ENCODE measurements around the gene PPA2.

PPA2 gene

GRCh38 chr4:105433421-105433820, 40.4 kb downstream of the PPA2 start:
- Histone ChIP-seq H3K79me1 (replicated peaks; ENCODE audit: low read length, poor library complexity, severe bottlenecking) (peaks cover 3% of the 10 kb centered on the region), H3K36me3 (ENCODE audit: control insufficient read depth in 1 of 2, insufficient read depth in 2 of 2, low read depth in 1 of 2, low read length in 2 of 2) (peaks cover 0 to 78% of the 10 kb centered on the region in 2 experiments), H2BK5ac (ENCODE audit: low read depth, low read length, poor library complexity, severe bottlenecking) (no peak overlapping the region), H2BK15ac (ENCODE audit: low read depth, poor library complexity, severe bottlenecking) (no peak overlapping the region), H3K27me3 (ENCODE audit: control insufficient read depth in 1 of 2, insufficient read depth in 1 of 2, low read length in 2 of 2) (no peaks in the 10 kb centered on the region), H2AK5ac (ENCODE audit: low read length, severe bottlenecking) (no peak overlapping the region), H2BK120ac (ENCODE audit: low read depth, low read length) (no peak overlapping the region), H3K9ac (ENCODE audit: low read length) (no peak overlapping the region), H3K23ac (ENCODE audit: low read length in 2 of 2) (no peak overlapping the region), H4K8ac (ENCODE audit: low read length) (no peak overlapping the region), H3K4ac (ENCODE audit: low read depth in 1 of 2, low read length in 2 of 2) (no peak overlapping the region), H3K9me3 (ENCODE audit: control insufficient read depth, low read length) (peaks cover 20% of the 10 kb centered on the region), H3K4me1 (ENCODE audit: control insufficient read depth, insufficient read depth, low read depth, low read length) (no peaks in the 10 kb centered on the region), H3K14ac (ENCODE audit: low read length in 2 of 2) (no peak overlapping the region), H3K4me2 (ENCODE audit: low read length, poor library complexity, severe bottlenecking) (no peak overlapping the region), H4K91ac (ENCODE audit: low read length) (no peak overlapping the region), H3K18ac (ENCODE audit: low read depth in 1 of 2, low read length in 2 of 2) (no peak overlapping the region), H2BK12ac (ENCODE audit: low read length in 2 of 2) (no peak overlapping the region), H2AFZ (ENCODE audit: low read depth, low read length) (no peak overlapping the region), H3K4me3 (ENCODE audit: insufficient read depth in 1 of 2, low read depth in 1 of 2, low read length in 2 of 2) (no peak overlapping the region), H3K27ac (ENCODE audit: low read length, poor library complexity, severe bottlenecking) (no peak overlapping the region)
- WGBS, result 63% methylated on average over 2 of the region's 3 CpGs
- DNase-seq, result no peak

- Histone ChIP-seq H3K23ac (ENCODE audit: low read length in 2 of 2) (no peak overlapping the region), H2AFZ (ENCODE audit: low read depth, low read length) (no peak overlapping the region), H3K4me2 (ENCODE audit: low read length, poor library complexity, severe bottlenecking) (no peak overlapping the region)
Measured at GRCh38 chr4:105432438-105432837, 41.4 kb downstream of the PPA2 start.

GRCh38 chr4:105430811-105431210, 43.1 kb downstream of the PPA2 start:
- H3K4ac ChIP-seq (ENCODE audit: low read depth in 1 of 2, low read length in 2 of 2), result no peak overlapping the region
- no peak overlapping the region for H2BK5ac ChIP-seq (ENCODE audit: low read depth, low read length, poor library complexity, severe bottlenecking)
- DNase-seq, result no peak
- no peak overlapping the region for H3K27ac ChIP-seq (ENCODE audit: low read length, poor library complexity, severe bottlenecking)
- 100% methylated on average over 1 of the region's 1 CpG for WGBS
- H3K36me3 ChIP-seq (ENCODE audit: control insufficient read depth in 1 of 2, insufficient read depth in 2 of 2, low read depth in 1 of 2, low read length in 2 of 2), result peaks cover 9 to 67% of the 10 kb centered on the region in 2 experiments
- no peak overlapping the region for H3K4me2 ChIP-seq (ENCODE audit: low read length, poor library complexity, severe bottlenecking)
- peaks cover 10% of the 10 kb centered on the region for H3K79me1 ChIP-seq (replicated peaks; ENCODE audit: low read length, poor library complexity, severe bottlenecking)
- no peak overlapping the region for H2BK120ac ChIP-seq (ENCODE audit: low read depth, low read length)
- no peak overlapping the region for H3K18ac ChIP-seq (ENCODE audit: low read depth in 1 of 2, low read length in 2 of 2)
- H4K91ac ChIP-seq (ENCODE audit: low read length), result no peak overlapping the region
- no peaks in the 10 kb centered on the region for H3K27me3 ChIP-seq (ENCODE audit: control insufficient read depth in 1 of 2, insufficient read depth in 1 of 2, low read length in 2 of 2)
- no peak overlapping the region for H2BK15ac ChIP-seq (ENCODE audit: low read depth, poor library complexity, severe bottlenecking)
- no peak overlapping the region for H3K14ac ChIP-seq (ENCODE audit: low read length in 2 of 2)
- no peak overlapping the region for H4K8ac ChIP-seq (ENCODE audit: low read length)
- no peak overlapping the region for H2AK5ac ChIP-seq (ENCODE audit: low read length, severe bottlenecking)
- H3K9me3 ChIP-seq (ENCODE audit: control insufficient read depth, low read length), result peaks cover 14% of the 10 kb centered on the region
- no peak overlapping the region for H2BK12ac ChIP-seq (ENCODE audit: low read length in 2 of 2)
- no peaks in the 10 kb centered on the region for H3K4me1 ChIP-seq (ENCODE audit: control insufficient read depth, insufficient read depth, low read depth, low read length)
- no peak overlapping the region for H3K4me3 ChIP-seq (ENCODE audit: insufficient read depth in 1 of 2, low read depth in 1 of 2, low read length in 2 of 2)
- H2AFZ ChIP-seq (ENCODE audit: low read depth, low read length), result no peak overlapping the region
- no peak overlapping the region for H3K9ac ChIP-seq (ENCODE audit: low read length)
- no peak overlapping the region for H3K23ac ChIP-seq (ENCODE audit: low read length in 2 of 2)

More at GRCh38 chr4:105432438-105432837, 41.4 kb downstream of the PPA2 start:
- Histone ChIP-seq H3K27me3 (ENCODE audit: control insufficient read depth in 1 of 2, insufficient read depth in 1 of 2, low read length in 2 of 2) (no peaks in the 10 kb centered on the region), H3K9me3 (ENCODE audit: control insufficient read depth, low read length) (peaks cover 20% of the 10 kb centered on the region), H3K4ac (ENCODE audit: low read depth in 1 of 2, low read length in 2 of 2) (no peak overlapping the region), H3K4me1 (ENCODE audit: control insufficient read depth, insufficient read depth, low read depth, low read length) (no peaks in the 10 kb centered on the region), H3K4me3 (ENCODE audit: insufficient read depth in 1 of 2, low read depth in 1 of 2, low read length in 2 of 2) (no peak overlapping the region), H4K8ac (ENCODE audit: low read length) (no peak overlapping the region), H3K36me3 (ENCODE audit: control insufficient read depth in 1 of 2, insufficient read depth in 2 of 2, low read depth in 1 of 2, low read length in 2 of 2) (peaks cover 0 to 73% of the 10 kb centered on the region in 2 experiments), H3K14ac (ENCODE audit: low read length in 2 of 2) (no peak overlapping the region), H2BK15ac (ENCODE audit: low read depth, poor library complexity, severe bottlenecking) (no peak overlapping the region), H3K18ac (ENCODE audit: low read depth in 1 of 2, low read length in 2 of 2) (no peak overlapping the region), H4K91ac (ENCODE audit: low read length) (no peak overlapping the region), H2BK5ac (ENCODE audit: low read depth, low read length, poor library complexity, severe bottlenecking) (no peak overlapping the region), H3K79me1 (replicated peaks; ENCODE audit: low read length, poor library complexity, severe bottlenecking) (peaks cover 3% of the 10 kb centered on the region), H2BK12ac (ENCODE audit: low read length in 2 of 2) (no peak overlapping the region), H2AK5ac (ENCODE audit: low read length, severe bottlenecking) (no peak overlapping the region), H3K27ac (ENCODE audit: low read length, poor library complexity, severe bottlenecking) (no peak overlapping the region), H2BK120ac (ENCODE audit: low read depth, low read length) (no peak overlapping the region), H3K9ac (ENCODE audit: low read length) (no peak overlapping the region)
- DNase-seq, result no peak
- WGBS, result no CpG with 5 or more reads among the region's 4 CpGs

GRCh38 chr4:105426187-105426897, 47.5 kb downstream of the PPA2 start:
- no peak overlapping the region for H3K27ac ChIP-seq (ENCODE audit: low read length, poor library complexity, severe bottlenecking)
- no peak overlapping the region for H3K4ac ChIP-seq (ENCODE audit: low read depth in 1 of 2, low read length in 2 of 2)
- no peak overlapping the region for H3K18ac ChIP-seq (ENCODE audit: low read depth in 1 of 2, low read length in 2 of 2)
- peaks cover 8% of the 10 kb centered on the region for H3K79me1 ChIP-seq (replicated peaks; ENCODE audit: low read length, poor library complexity, severe bottlenecking)
- H2BK5ac ChIP-seq (ENCODE audit: low read depth, low read length, poor library complexity, severe bottlenecking), result no peak overlapping the region
- H3K27me3 ChIP-seq (ENCODE audit: control insufficient read depth in 1 of 2, insufficient read depth in 1 of 2, low read length in 2 of 2), result no peaks in the 10 kb centered on the region
- H2AFZ ChIP-seq (ENCODE audit: low read depth, low read length), result no peak overlapping the region
- no peak overlapping the region for H4K91ac ChIP-seq (ENCODE audit: low read length)
- no peak overlapping the region for H3K4me2 ChIP-seq (ENCODE audit: low read length, poor library complexity, severe bottlenecking)
- H2BK12ac ChIP-seq (ENCODE audit: low read length in 2 of 2), result no peak overlapping the region
- no peak overlapping the region for H2AK5ac ChIP-seq (ENCODE audit: low read length, severe bottlenecking)
- no peak overlapping the region for H3K14ac ChIP-seq (ENCODE audit: low read length in 2 of 2)
- H4K8ac ChIP-seq (ENCODE audit: low read length), result no peak overlapping the region
- no peak overlapping the region for H3K23ac ChIP-seq (ENCODE audit: low read length in 2 of 2)
- H3K36me3 ChIP-seq (ENCODE audit: control insufficient read depth in 1 of 2, insufficient read depth in 2 of 2, low read depth in 1 of 2, low read length in 2 of 2), result peaks cover 9 to 66% of the 10 kb centered on the region in 2 experiments
- no peaks in the 10 kb centered on the region for H3K4me1 ChIP-seq (ENCODE audit: control insufficient read depth, insufficient read depth, low read depth, low read length)
- H3K9ac ChIP-seq (ENCODE audit: low read length), result no peak overlapping the region
- DNase-seq, result no peak
- H2BK15ac ChIP-seq (ENCODE audit: low read depth, poor library complexity, severe bottlenecking), result no peak overlapping the region
- H3K9me3 ChIP-seq (ENCODE audit: control insufficient read depth, low read length), result peaks cover 14% of the 10 kb centered on the region
- 97% methylated on average over 11 of the region's 12 CpGs for WGBS
- H3K4me3 ChIP-seq (ENCODE audit: insufficient read depth in 1 of 2, low read depth in 1 of 2, low read length in 2 of 2), result no peak overlapping the region
- no peak overlapping the region for H2BK120ac ChIP-seq (ENCODE audit: low read depth, low read length)

All from mesenchymal stem cell (in vitro differentiated cells and primary cell).